Measurements from ENCODE around the gene TEF. TPM values are rescaled to one million over a fixed set of nuclear protein-coding genes. Genes with fewer than 3 reads are reported as not detected.

The TEF gene
- total RNA-seq, 1 experiment from 2014 or later, result 12.0 TPM

GRCh38 chr22:41381329-41382097 is at the start of gene TEF (continued):
- no peak for TF ChIP-seq IRF2 (CRISPR knock-in tag; IDR thresholded peaks at IDR 0.05; ENCODE audit: borderline replicate concordance, low read depth)

DNA sequence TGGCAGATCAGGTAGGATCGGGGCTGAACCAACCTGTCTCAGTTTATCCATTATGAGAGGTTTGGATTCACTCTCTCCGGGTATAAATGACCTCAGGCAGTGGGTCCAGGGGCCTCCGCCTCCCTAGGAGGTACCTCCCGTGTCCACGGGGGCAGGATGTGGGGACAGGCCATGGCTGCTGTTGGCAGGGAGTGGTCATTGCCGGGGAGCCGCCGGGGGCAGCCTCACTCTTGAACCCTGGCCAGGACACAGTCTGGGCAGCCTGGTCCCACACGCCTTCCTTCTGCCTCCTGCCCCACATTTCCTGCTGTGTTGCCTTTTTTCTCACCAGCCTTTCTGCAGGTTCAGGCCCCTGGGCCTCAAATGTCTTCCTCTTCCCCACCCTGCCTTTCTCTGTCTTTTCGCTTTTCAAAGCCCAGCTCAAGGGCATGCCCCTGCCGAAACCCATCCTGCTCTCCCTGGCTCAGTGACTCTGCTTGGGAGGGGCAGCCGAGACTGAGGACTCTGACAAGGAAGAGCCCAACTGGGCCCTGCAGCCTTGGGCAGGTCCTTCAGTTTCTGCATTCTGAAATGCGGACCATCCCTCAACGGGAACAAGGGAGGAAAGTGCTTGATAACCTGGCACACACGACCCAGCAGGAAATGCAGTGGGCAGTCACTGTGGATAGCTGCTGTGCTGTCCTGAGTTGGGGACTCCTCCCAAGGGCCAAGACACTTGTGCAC is 49.4 kb upstream of the TEF start:
- no peaks in the 10 kb centered on the region for H3K4me1 Mint-ChIP-seq
- H3K27me3 Mint-ChIP-seq (ENCODE audit: low read depth), result no peaks in the 10 kb centered on the region
- DNase-seq (ENCODE audit: low spot score) (no peak), ATAC-seq (no peak)
- H3K36me3 Mint-ChIP-seq, result peaks cover 36% of the 10 kb centered on the region
- ChIA-PET POLR2A (no interaction called here), CTCF (no interaction called here)
- no peaks in the 10 kb centered on the region for H3K9me3 Mint-ChIP-seq
- TF ChIP-seq ZNF219 (CRISPR knock-in tag; IDR thresholded peaks at IDR 0.05; ENCODE audit: borderline replicate concordance) (no peak), ZNF671 (CRISPR knock-in tag; IDR thresholded peaks at IDR 0.05) (no peak), NR1H2 (CRISPR knock-in tag; IDR thresholded peaks at IDR 0.05) (no peak), ZBTB43 (CRISPR knock-in tag; IDR thresholded peaks at IDR 0.05) (no peak), RELA (CRISPR knock-in tag; IDR thresholded peaks at IDR 0.05; ENCODE audit: borderline replicate concordance) (no peak), NFE2L1 (CRISPR knock-in tag; IDR thresholded peaks at IDR 0.05) (no peak), GRHL2 (CRISPR knock-in tag; IDR thresholded peaks at IDR 0.05; ENCODE audit: insufficient replicate concordance, severe bottlenecking) (no peak), PRRX2 (CRISPR knock-in tag; IDR thresholded peaks at IDR 0.05) (no peak), ZNF416 (CRISPR knock-in tag; IDR thresholded peaks at IDR 0.05) (no peak), ZBTB21 (CRISPR knock-in tag; IDR thresholded peaks at IDR 0.05; ENCODE audit: borderline replicate concordance) (no peak)
- TF ChIP-seq, protein P1, sequence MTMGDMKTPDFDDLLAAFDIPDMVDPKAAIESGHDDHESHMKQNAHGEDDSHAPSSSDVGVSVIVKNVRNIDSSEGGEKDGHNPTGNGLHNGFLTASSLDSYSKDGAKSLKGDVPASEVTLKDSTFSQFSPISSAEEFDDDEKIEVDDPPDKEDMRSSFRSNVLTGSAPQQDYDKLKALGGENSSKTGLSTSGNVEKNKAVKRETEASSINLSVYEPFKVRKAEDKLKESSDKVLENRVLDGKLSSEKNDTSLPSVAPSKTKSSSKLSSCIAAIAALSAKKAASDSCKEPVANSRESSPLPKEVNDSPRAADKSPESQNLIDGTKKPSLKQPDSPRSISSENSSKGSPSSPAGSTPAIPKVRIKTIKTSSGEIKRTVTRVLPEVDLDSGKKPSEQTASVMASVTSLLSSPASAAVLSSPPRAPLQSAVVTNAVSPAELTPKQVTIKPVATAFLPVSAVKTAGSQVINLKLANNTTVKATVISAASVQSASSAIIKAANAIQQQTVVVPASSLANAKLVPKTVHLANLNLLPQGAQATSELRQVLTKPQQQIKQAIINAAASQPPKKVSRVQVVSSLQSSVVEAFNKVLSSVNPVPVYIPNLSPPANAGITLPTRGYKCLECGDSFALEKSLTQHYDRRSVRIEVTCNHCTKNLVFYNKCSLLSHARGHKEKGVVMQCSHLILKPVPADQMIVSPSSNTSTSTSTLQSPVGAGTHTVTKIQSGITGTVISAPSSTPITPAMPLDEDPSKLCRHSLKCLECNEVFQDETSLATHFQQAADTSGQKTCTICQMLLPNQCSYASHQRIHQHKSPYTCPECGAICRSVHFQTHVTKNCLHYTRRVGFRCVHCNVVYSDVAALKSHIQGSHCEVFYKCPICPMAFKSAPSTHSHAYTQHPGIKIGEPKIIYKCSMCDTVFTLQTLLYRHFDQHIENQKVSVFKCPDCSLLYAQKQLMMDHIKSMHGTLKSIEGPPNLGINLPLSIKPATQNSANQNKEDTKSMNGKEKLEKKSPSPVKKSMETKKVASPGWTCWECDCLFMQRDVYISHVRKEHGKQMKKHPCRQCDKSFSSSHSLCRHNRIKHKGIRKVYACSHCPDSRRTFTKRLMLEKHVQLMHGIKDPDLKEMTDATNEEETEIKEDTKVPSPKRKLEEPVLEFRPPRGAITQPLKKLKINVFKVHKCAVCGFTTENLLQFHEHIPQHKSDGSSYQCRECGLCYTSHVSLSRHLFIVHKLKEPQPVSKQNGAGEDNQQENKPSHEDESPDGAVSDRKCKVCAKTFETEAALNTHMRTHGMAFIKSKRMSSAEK (CRISPR knock-in tag; IDR thresholded peaks at IDR 0.05; ENCODE audit: borderline replicate concordance), result no peak
- TF ChIP-seq, protein P2, sequence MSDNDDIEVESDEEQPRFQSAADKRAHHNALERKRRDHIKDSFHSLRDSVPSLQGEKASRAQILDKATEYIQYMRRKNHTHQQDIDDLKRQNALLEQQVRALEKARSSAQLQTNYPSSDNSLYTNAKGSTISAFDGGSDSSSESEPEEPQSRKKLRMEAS (CRISPR knock-in tag; IDR thresholded peaks at IDR 0.05), result no peak
- H3K4me3 Mint-ChIP-seq, result no peak overlapping the region
- H3K27ac Mint-ChIP-seq, result peak overlapping the region; percentile 81; the same call in 1 of the 2 replicates

GRCh38 chr22:41333806-41334205 is 47.9 kb upstream of the TEF start:
- ATAC-seq, result no peak
- TF ChIP-seq, protein P3, sequence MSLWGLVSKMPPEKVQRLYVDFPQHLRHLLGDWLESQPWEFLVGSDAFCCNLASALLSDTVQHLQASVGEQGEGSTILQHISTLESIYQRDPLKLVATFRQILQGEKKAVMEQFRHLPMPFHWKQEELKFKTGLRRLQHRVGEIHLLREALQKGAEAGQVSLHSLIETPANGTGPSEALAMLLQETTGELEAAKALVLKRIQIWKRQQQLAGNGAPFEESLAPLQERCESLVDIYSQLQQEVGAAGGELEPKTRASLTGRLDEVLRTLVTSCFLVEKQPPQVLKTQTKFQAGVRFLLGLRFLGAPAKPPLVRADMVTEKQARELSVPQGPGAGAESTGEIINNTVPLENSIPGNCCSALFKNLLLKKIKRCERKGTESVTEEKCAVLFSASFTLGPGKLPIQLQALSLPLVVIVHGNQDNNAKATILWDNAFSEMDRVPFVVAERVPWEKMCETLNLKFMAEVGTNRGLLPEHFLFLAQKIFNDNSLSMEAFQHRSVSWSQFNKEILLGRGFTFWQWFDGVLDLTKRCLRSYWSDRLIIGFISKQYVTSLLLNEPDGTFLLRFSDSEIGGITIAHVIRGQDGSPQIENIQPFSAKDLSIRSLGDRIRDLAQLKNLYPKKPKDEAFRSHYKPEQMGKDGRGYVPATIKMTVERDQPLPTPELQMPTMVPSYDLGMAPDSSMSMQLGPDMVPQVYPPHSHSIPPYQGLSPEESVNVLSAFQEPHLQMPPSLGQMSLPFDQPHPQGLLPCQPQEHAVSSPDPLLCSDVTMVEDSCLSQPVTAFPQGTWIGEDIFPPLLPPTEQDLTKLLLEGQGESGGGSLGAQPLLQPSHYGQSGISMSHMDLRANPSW (CRISPR knock-in tag; conservative IDR thresholded peaks at IDR 0.05; ENCODE audit: low read depth), result no peak
- TF ChIP-seq GTF2I (CRISPR knock-in tag; conservative IDR thresholded peaks at IDR 0.05) (0 out of 2 replicates have a peak, but pooled peaks have one; percentile 21), ZNF219 (CRISPR knock-in tag; IDR thresholded peaks at IDR 0.05; ENCODE audit: borderline replicate concordance) (no peak), ZMAT4 (CRISPR knock-in tag; IDR thresholded peaks at IDR 0.05) (no peak)
- CTCF ChIA-PET, result no interaction called here

More at GRCh38 chr22:41333806-41334205, 47.9 kb upstream of the TEF start:
- H3K27me3 Mint-ChIP-seq (ENCODE audit: low read depth), result no peaks in the 10 kb centered on the region
- no peak overlapping the region for H3K4me3 Mint-ChIP-seq
- POLR2A ChIA-PET, result no interaction called here
- H3K36me3 Mint-ChIP-seq, result peaks cover 30% of the 10 kb centered on the region
- no peak for DNase-seq (ENCODE audit: low spot score)
- H3K27ac Mint-ChIP-seq, result peak overlapping the region; percentile 7; the same call in 1 of the 2 replicates
- H3K4me1 Mint-ChIP-seq, result no peaks in the 10 kb centered on the region
- H3K9me3 Mint-ChIP-seq, result no peaks in the 10 kb centered on the region

All from WTC11 (cell line).